Measurements from ENCODE around the gene FAM149B1.

GRCh38 chr10:73168465-73168803, 515 bp downstream of the FAM149B1 start:
- TF ChIP-seq CTCF (IDR thresholded peaks at IDR 0.05; ENCODE audit: low read length) (no peak), EZH2 (IDR thresholded peaks at IDR 0.05; ENCODE audit: borderline replicate concordance, low read length) (no peak)
